GM12892 (cell line): ENCODE results near the gene MTPN.

Experiments used
- POLR2A ChIP-seq: IDR thresholded peaks from 2 replicates; pipeline ENCODE4 v1.6.1; 2011; ENCODE audit warnings: low read depth, low read length, control low read depth
- POLR2AphosphoS5 ChIP-seq: IDR thresholded peaks from 2 replicates; pipeline ENCODE4 v1.6.1; 2011; ENCODE audit warnings: low read depth, low read length, control low read depth

DNA sequence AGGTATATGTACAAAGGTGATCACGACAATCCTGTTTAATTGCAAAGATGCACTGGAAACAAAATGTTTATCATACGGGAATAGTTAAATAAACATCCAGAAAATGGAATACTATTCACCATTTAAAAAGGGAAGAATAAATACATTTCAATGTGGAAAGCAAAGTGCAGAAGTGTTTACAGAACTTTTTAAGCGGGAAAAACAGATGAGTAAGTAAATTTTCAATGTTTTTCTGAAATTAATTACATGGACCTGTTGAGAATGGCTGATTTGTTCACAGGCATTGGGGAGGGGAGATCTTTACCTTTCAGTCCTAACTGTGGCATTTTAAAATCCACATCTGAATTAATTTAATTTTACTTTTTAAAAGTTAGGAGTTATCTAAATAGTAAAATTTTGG, 7.1 kb downstream of the MTPN start:
- TF ChIP-seq POLR2A = no peak
- no peak for TF ChIP-seq POLR2AphosphoS5
